ENCODE results near the gene RAB22A. TPM values are rescaled to one million over a fixed set of nuclear protein-coding genes. Genes with fewer than 3 reads are reported as not detected.

The RAB22A gene
- total RNA-seq, 1 donor from 2014 or later = 24.2 TPM

- Histone ChIP-seq H3K9me3 (no peaks in the 10 kb centered on the region), H3K4me3 (no peak overlapping the region), H3K27me3 (no peaks in the 10 kb centered on the region), H3K27ac (no peak overlapping the region), H3K36me3 (no peaks in the 10 kb centered on the region), H3K4me1 (peaks cover 10% of the 10 kb centered on the region)
- TF ChIP-seq, protein P1, sequence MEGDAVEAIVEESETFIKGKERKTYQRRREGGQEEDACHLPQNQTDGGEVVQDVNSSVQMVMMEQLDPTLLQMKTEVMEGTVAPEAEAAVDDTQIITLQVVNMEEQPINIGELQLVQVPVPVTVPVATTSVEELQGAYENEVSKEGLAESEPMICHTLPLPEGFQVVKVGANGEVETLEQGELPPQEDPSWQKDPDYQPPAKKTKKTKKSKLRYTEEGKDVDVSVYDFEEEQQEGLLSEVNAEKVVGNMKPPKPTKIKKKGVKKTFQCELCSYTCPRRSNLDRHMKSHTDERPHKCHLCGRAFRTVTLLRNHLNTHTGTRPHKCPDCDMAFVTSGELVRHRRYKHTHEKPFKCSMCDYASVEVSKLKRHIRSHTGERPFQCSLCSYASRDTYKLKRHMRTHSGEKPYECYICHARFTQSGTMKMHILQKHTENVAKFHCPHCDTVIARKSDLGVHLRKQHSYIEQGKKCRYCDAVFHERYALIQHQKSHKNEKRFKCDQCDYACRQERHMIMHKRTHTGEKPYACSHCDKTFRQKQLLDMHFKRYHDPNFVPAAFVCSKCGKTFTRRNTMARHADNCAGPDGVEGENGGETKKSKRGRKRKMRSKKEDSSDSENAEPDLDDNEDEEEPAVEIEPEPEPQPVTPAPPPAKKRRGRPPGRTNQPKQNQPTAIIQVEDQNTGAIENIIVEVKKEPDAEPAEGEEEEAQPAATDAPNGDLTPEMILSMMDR (IDR thresholded peaks at IDR 0.05) = no peak
- ATAC-seq (peak; percentile 77), DNase-seq (no peak)
- intact Hi-C loops (cut with DNase I) = no loop called here
These were observed 17.7 kb downstream of the RAB22A start for GRCh38 chr20:58327211-58327610.

GRCh38 chr20:58328836-58329235, 19.3 kb downstream of the RAB22A start:
- H3K9me3 ChIP-seq = no peaks in the 10 kb centered on the region
- no peak overlapping the region for H3K4me3 ChIP-seq
- no peak for ATAC-seq
- peaks cover 10% of the 10 kb centered on the region for H3K4me1 ChIP-seq
- intact Hi-C loops (cut with DNase I) = no loop called here
- no peak for DNase-seq
- no peaks in the 10 kb centered on the region for H3K27me3 ChIP-seq
- H3K27ac ChIP-seq = no peak overlapping the region
- TF ChIP-seq, protein P1 (IDR thresholded peaks at IDR 0.05) = no peak
- H3K36me3 ChIP-seq = no peaks in the 10 kb centered on the region

- Histone ChIP-seq H3K36me3 (no peaks in the 10 kb centered on the region), H3K27ac (no peak overlapping the region), H3K4me1 (peaks cover 10% of the 10 kb centered on the region), H3K4me3 (no peak overlapping the region), H3K9me3 (no peaks in the 10 kb centered on the region), H3K27me3 (no peaks in the 10 kb centered on the region)
- no peak for ATAC-seq
- DNase-seq = no peak
- intact Hi-C loops (cut with DNase I) = no loop called here
- TF ChIP-seq, protein P1 (IDR thresholded peaks at IDR 0.05) = no peak
These were observed 20.2 kb downstream of the RAB22A start for GRCh38 chr20:58329711-58330110.

DNA sequence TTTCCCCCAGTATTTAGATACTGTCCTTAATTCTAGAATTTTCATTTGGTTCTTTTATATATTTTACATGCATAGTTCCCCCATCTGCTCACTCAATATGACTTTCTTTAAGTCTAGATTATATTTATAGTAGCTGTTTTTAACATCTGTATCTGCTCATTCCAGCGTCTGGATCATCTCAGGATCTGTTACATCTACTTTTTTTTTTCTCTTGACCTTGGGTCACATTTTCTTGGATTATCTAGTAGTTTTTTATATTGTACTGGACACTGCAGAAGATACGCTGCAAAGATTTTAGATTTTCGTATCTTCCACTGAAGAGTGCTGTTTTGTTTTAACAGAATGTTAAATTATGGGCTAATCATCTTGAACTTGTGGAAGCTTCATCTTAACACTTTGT, 20.7 kb downstream of the RAB22A start:
- Histone ChIP-seq H3K9me3 (no peaks in the 10 kb centered on the region), H3K4me1 (peaks cover 10% of the 10 kb centered on the region), H3K4me3 (no peak overlapping the region), H3K27ac (no peak overlapping the region), H3K36me3 (no peaks in the 10 kb centered on the region), H3K27me3 (no peaks in the 10 kb centered on the region)
- ATAC-seq (no peak), DNase-seq (no peak)
- intact Hi-C loops (cut with DNase I) = no loop called here
- TF ChIP-seq, protein P1 (IDR thresholded peaks at IDR 0.05) = no peak

DNA sequence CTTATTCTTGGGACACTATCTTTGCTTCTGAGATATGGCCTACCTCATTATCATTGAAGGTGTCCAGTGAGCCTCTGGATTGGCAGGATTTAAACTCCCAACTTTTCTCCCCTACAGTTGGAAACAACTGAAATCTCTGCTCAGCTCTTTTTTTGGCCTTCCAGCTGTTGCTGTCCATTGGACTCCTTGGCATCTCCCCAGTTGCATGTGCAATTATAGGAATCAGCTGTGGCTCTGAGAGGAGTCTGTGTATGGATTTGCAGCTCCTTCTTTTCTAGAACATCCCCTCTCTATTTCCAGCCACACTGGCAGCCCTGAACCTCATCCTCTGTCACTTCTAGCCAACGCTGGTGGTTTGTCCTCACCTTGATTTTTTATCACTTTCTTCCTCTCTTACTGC, 21.2 kb downstream of the RAB22A start:
- no peak overlapping the region for H3K4me3 ChIP-seq
- TF ChIP-seq, protein P1 (IDR thresholded peaks at IDR 0.05) = no peak
- ATAC-seq (no peak), DNase-seq (no peak)
- no peak overlapping the region for H3K27ac ChIP-seq
- no peaks in the 10 kb centered on the region for H3K36me3 ChIP-seq
- no peaks in the 10 kb centered on the region for H3K9me3 ChIP-seq
- intact Hi-C loops (cut with DNase I) = no loop called here
- H3K4me1 ChIP-seq = peaks cover 10% of the 10 kb centered on the region
- H3K27me3 ChIP-seq = no peaks in the 10 kb centered on the region

DNA sequence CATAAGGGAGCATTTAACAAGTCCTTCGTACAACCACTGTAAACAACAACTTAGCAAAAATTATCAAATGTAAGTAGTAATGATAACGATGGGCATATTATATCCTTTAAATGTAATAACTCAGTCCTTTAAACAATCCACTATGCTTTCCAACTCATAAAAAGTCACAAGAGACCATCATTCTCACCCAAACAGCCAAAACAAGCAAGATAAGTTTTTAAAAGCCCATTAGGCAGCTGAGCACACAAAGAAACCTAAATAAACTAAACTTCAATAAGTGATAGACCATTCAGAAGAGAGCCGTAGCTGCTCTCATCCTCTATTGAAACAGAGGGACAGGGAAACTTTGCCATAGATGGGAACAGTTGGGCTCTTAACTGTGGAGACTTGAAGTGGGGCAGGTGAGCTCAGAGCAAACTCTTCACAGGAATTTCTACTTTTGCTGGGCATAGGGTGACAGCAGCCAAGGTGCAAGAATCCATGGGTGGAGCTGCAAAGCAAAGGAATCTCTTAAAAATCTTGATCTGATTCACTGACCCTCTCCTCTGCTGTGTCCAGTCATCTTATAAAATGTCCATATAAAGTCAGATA, 22.5 kb downstream of the RAB22A start:
- Histone ChIP-seq H3K27me3 (no peaks in the 10 kb centered on the region), H3K36me3 (no peaks in the 10 kb centered on the region), H3K4me1 (peaks cover 10% of the 10 kb centered on the region), H3K27ac (no peak overlapping the region), H3K4me3 (no peak overlapping the region), H3K9me3 (no peaks in the 10 kb centered on the region)
- TF ChIP-seq, protein P1 (IDR thresholded peaks at IDR 0.05) = no peak
- DNase-seq (no peak), ATAC-seq (peak; percentile 41)
- intact Hi-C loops (cut with DNase I) = no loop called here

Measured in upper lobe of right lung (tissue), 1 donor.